CD14-positive monocyte (primary cell): ENCODE results near the gene DDX20. TPM values are rescaled to one million over a fixed set of nuclear protein-coding genes. Genes with fewer than 3 reads are reported as not detected.

ENCODE experiments used
- DNase-seq, 3 donors: peaks; one replicate each; pipeline ENCODE4 v3.0.0-alpha.2; 2011 to 2022
- H2AFZ ChIP-seq: 2 replicates; pipeline ENCODE4 v1.6.0; 2012; ENCODE audit warnings: mild to moderate bottlenecking, low read depth, low read length, inconsistent platforms; ENCODE audit not compliant: insufficient read depth, poor library complexity, severe bottlenecking
- H3K27ac ChIP-seq, 2 donors: 1 replicate in 1 of 2; 2 replicates in 1 of 2; pipeline ENCODE4 v1.5.1; 2012 to 2013; ENCODE audit warnings: low read length in 2 of 2, control low read depth in 1 of 2, inconsistent platforms in 1 of 2, low read depth in 1 of 2, mild to moderate bottlenecking in 1 of 2
- H3K27me3 ChIP-seq, 2 donors: one replicate each; pipeline versions ENCODE4 v1.6.0 to v1.6.1; 2011 to 2013; ENCODE audit warnings: low read length in 2 of 2; ENCODE audit not compliant: control insufficient read depth in 2 of 2, insufficient read depth in 2 of 2
- H3K36me3 ChIP-seq, 2 donors: replicated peaks in 1 of 2; 1 replicate in 1 of 2; 2 replicates in 1 of 2; pipeline versions ENCODE4 v1.5.1 to v1.6.1; 2012 to 2013; ENCODE audit warnings: low read length in 2 of 2, control low read depth in 1 of 2, inconsistent platforms in 1 of 2, mild to moderate bottlenecking in 1 of 2; ENCODE audit not compliant: insufficient read depth in 2 of 2, control insufficient read depth in 1 of 2
- H3K4me1 ChIP-seq, 2 donors: 1 replicate in 1 of 2; 2 replicates in 1 of 2; pipeline versions ENCODE4 v1.5.1 to v1.6.1; 2012 to 2013; ENCODE audit warnings: low read length in 2 of 2, control low read depth in 1 of 2, inconsistent platforms in 1 of 2, mild to moderate bottlenecking in 1 of 2, moderate library complexity in 1 of 2; ENCODE audit not compliant: insufficient read depth in 2 of 2, control insufficient read depth in 1 of 2
- H3K4me2 ChIP-seq: replicated peaks from 2 replicates; pipeline ENCODE3; 2012; ENCODE audit warnings: low read length, moderate library complexity, mild to moderate bottlenecking; ENCODE audit not compliant: poor library complexity, severe bottlenecking; ENCODE audit errors: extremely low read depth
- H3K4me3 ChIP-seq, 3 experiments: fragments of 200-600 bp in 1 of 3; sonication (generic) in 1 of 3; replicated peaks in 1 of 3; 1 replicate in 2 of 3; 2 replicates in 1 of 3; pipeline ENCODE4 v1.5.1; 2011 to 2013; ENCODE audit warnings: low read length in 3 of 3, mild to moderate bottlenecking in 3 of 3, control low read depth in 2 of 3, low read depth in 2 of 3, inconsistent platforms in 1 of 3, moderate library complexity in 1 of 3
- H3K79me2 ChIP-seq: 2 replicates; pipeline ENCODE4 v1.6.0; 2012; ENCODE audit warnings: mild to moderate bottlenecking, control low read depth, inconsistent platforms, low read length, moderate library complexity; ENCODE audit not compliant: insufficient read depth
- H3K9ac ChIP-seq: 2 replicates; pipeline ENCODE4 v1.6.0; 2017; ENCODE audit warnings: low read length, mild to moderate bottlenecking; ENCODE audit not compliant: insufficient read depth, poor library complexity, severe bottlenecking
- H3K9me3 ChIP-seq, 2 donors: replicated peaks in 1 of 2; 1 replicate in 1 of 2; 2 replicates in 1 of 2; pipeline versions ENCODE4 v1.5.1 to v1.6.1; 2012 to 2013; ENCODE audit warnings: low read length in 2 of 2, control low read depth in 1 of 2; ENCODE audit not compliant: control insufficient read depth in 1 of 2, insufficient read depth in 1 of 2
- H4K20me1 ChIP-seq: 2 replicates; pipeline ENCODE4 v1.6.0; 2012; ENCODE audit warnings: mild to moderate bottlenecking, low read length, control low read depth, moderate library complexity; ENCODE audit not compliant: insufficient read depth
- H3K27ac Mint-ChIP-seq, 7 donors: one replicate each; pipeline ENCODE4 v1.8.0; 2020; ENCODE audit warnings: mild to moderate bottlenecking in 7 of 7, mixed read lengths in 7 of 7, moderate library complexity in 6 of 7, inconsistent platforms in 2 of 7
- H3K27me3 Mint-ChIP-seq, 3 donors: one replicate each; pipeline ENCODE4 v1.8.0; 2021 to 2022; ENCODE audit warnings: low read depth in 3 of 3, mild to moderate bottlenecking in 3 of 3, mixed read lengths in 3 of 3, moderate library complexity in 3 of 3, inconsistent platforms in 1 of 3
- H3K36me3 Mint-ChIP-seq, 2 donors: one replicate each; pipeline ENCODE4 v1.8.0; 2020; ENCODE audit warnings: mixed read lengths in 2 of 2, inconsistent platforms in 1 of 2, mild to moderate bottlenecking in 1 of 2
- H3K4me1 Mint-ChIP-seq: one replicate; pipeline ENCODE4 v1.8.0; 2020; ENCODE audit warnings: mild to moderate bottlenecking, mixed read lengths
- H3K4me3 Mint-ChIP-seq, 2 donors: one replicate each; pipeline ENCODE4 v1.8.0; 2020; ENCODE audit warnings: mild to moderate bottlenecking in 2 of 2, mixed read lengths in 2 of 2, moderate library complexity in 1 of 2
- H3K9me3 Mint-ChIP-seq, 7 donors: one replicate each; pipeline ENCODE4 v1.8.0; 2020 to 2022; ENCODE audit warnings: mixed read lengths in 7 of 7, mild to moderate bottlenecking in 6 of 7, moderate library complexity in 6 of 7, inconsistent platforms in 2 of 7
- CTCF ChIP-seq: fragments of 200-600 bp; IDR thresholded peaks from one replicate; pipeline ENCODE4 v1.8.0; 2022; ENCODE audit warnings: antibody characterized with exemption, mild to moderate bottlenecking
- WGBS: methylation state at CpG from one replicate; pipeline ENCODE4 v1.1.5; 2013; ENCODE audit warnings: missing lambda C conversion rate; ENCODE audit not compliant: insufficient coverage; 5-methylcytosine and 5-hydroxymethylcytosine counted together
- intact Hi-C, 2 donors: fragments of 100-400 bp; cut with micrococcal nuclease; formaldehyde crosslinking; loops; one replicate each; pipeline versions ENCODE4 v1.15.0 to v1.15.1; 2023
- polyA minus RNA-seq: library from RNA; depleted of rRNA, polyadenylated mRNA; stranded (reverse); fragments of >200 nt; gene quantifications from 2 replicates; pipeline ENCODE4 v1.2.3, GENCODE V29; 2012
- polyA plus RNA-seq, 3 donors: library from polyadenylated mRNA; depleted of rRNA in 1 of 3; unstranded in 2 of 3; stranded (reverse) in 1 of 3; fragments of 300-500 nt in 2 of 3; fragments of >200 nt in 1 of 3; fragmentation: Illumina TruSeq in 2 of 3; gene quantifications; 1 replicate in 2 of 3; 2 replicates in 1 of 3; pipeline ENCODE4 v1.2.3, GENCODE V29; 2012 to 2021
- total RNA-seq, 12 experiments: library from RNA in 1 of 12; stranded (reverse) in 1 of 12; fragments of 120-200 nt in 1 of 12; gene quantifications; one replicate each; pipeline ENCODE4 v1.2.4 and lab custom pipeline; 2013 to 2026; ENCODE audit warnings: mixed read lengths in 6 of 12, inconsistent platforms in 1 of 12

DDX20 gene
- 9.6 TPM for total RNA-seq (2013)
- 1 to 10 TPM; 3.1 to 4.1 (median 4.0) TPM for polyA plus RNA-seq
- 7.5 and 9.3 TPM in 2 replicates for polyA minus RNA-seq
- 12.9 to 32.0 (median 21.9) reads per million in 11 experiments for total RNA-seq (lab: John Stamatoyannopoulos, UW)

DNA sequence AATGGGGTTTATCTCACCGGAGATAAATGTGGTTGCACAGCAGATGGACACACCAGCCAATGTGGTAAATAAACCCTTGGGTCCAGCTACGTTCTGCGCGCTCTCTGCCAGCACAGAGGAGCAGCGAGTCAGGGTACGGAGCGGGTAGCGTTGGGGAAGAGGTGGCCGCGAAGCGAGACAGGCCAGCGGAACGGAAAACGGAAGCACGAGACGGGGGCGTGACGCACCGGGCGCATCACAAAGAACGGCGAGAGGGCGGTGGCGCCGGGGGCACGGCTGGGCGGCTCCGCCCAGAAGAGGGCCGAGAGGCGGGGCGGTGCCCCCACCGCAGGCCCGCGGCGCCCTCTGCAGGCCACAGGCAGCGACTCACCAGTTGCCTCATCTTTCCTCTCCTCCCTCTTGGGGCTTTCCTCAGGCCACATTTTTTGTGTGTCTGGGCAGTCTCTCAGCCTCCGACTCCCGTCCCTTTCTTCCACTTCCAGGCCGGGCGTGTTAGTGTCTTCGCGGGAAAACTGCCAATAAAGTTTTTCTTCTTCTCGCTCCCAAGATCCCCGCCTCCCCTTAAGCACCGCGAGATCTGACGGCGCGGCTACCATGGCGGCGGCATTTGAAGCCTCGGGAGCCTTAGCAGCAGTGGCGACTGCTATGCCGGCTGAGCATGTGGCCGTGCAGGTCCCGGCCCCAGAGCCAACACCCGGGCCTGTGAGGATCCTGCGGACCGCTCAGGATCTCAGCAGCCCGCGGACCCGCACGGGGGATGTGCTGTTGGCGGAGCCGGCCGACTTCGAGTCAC lies at the start of gene DDX20:
DDX20 (plus strand) TSS at position 571 of the 793 bp plus-strand sequence; CDS start at position 595, 24 bp downstream.
- peaks cover 35% of the 10 kb centered on the region for H3K4me1 Mint-ChIP-seq

More for the DNA sequence above, at the start of gene DDX20:
- Histone ChIP-seq H3K36me3 (peaks cover 16 to 25% of the 10 kb centered on the region in 2 donors), H4K20me1 (no peaks in the 10 kb centered on the region), H3K4me1 (peaks cover 27 to 30% of the 10 kb centered on the region in 2 donors), H3K4me3 (peak within 1 kb of the TSS; percentile 75 to 96 (median 85)), H3K4me2 (peak within 1 kb of the TSS; percentile 79), H3K27me3 (no peaks in the 10 kb centered on the region), H3K27ac (peak within 1 kb of the TSS; percentile 88 to 98), H2AFZ (peak within 1 kb of the TSS; percentile 91), H3K79me2 (peaks cover 26% of the 10 kb centered on the region), H3K9me3 (no peaks in the 10 kb centered on the region), H3K9ac (peak within 1 kb of the TSS; percentile 92)
- peak within 1 kb of the TSS; percentile 97 to 100 (median 99) for H3K27ac Mint-ChIP-seq
- intact Hi-C loops: loop anchor here in 1 of 2 donors (5.0 kb wide), 2 partner anchors 308 to 548 kb away; partner anchors contain the start of genes ATP5PB and WDR77
- under 1% methylated on average over 67 of the region's 67 CpGs for WGBS
- peak; percentile 94 to 96 (median 96) for DNase-seq
- H3K27me3 Mint-ChIP-seq: peaks cover 0 to 2% (median 1%) of the 10 kb centered on the region in 3 donors
- H3K4me3 Mint-ChIP-seq: peak within 1 kb of the TSS; percentile 86 to 96
- H3K36me3 Mint-ChIP-seq: peaks cover 17 to 27% of the 10 kb centered on the region in 2 donors
- TF ChIP-seq CTCF: peak; percentile 84
- peaks cover 0 to 1% (median 0%) of the 10 kb centered on the region in 7 donors for H3K9me3 Mint-ChIP-seq
